Measurements from ENCODE around the gene MEIG1.
"Not testable (repeated sequence)": the region's sequence is repeated elsewhere in the genome, so short reads cannot be mapped to it uniquely, and the experiment has no call there.

- TF ChIP-seq EZH2 (IDR thresholded peaks at IDR 0.05; ENCODE audit: low read depth): not testable (repeated sequence)
- TF ChIP-seq, protein P1, sequence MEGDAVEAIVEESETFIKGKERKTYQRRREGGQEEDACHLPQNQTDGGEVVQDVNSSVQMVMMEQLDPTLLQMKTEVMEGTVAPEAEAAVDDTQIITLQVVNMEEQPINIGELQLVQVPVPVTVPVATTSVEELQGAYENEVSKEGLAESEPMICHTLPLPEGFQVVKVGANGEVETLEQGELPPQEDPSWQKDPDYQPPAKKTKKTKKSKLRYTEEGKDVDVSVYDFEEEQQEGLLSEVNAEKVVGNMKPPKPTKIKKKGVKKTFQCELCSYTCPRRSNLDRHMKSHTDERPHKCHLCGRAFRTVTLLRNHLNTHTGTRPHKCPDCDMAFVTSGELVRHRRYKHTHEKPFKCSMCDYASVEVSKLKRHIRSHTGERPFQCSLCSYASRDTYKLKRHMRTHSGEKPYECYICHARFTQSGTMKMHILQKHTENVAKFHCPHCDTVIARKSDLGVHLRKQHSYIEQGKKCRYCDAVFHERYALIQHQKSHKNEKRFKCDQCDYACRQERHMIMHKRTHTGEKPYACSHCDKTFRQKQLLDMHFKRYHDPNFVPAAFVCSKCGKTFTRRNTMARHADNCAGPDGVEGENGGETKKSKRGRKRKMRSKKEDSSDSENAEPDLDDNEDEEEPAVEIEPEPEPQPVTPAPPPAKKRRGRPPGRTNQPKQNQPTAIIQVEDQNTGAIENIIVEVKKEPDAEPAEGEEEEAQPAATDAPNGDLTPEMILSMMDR (conservative IDR thresholded peaks at IDR 0.05): not testable (repeated sequence)
Measured at GRCh38 chr10:14993500-14994455, 34.6 kb downstream of the MEIG1 start.
